ENCODE data around the gene MRPL55.

DNA sequence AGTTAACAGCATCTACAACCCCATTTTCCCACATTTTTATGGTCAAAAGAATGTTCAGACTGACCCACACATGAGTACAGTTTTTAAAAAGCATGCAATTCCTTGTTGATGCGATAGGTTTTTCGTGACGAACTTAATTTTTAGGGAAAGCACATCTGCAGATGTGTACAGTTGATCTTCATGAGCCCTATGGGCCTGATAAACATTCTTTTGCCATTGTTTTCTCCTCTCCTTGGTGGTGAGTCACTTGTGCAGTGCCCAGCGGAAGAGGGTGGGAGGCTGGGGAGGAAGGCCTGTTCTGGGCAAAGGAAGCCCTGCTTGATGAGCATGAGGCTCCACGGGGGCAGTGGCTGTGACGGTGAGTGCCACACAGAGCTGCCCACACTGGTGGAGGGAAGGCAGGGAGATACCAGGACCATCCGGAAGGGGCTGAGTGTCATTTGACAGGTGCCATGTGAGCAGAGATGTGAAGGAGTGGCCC, 21.3 kb downstream of the MRPL55 start:
- TF ChIP-seq, protein P1, sequence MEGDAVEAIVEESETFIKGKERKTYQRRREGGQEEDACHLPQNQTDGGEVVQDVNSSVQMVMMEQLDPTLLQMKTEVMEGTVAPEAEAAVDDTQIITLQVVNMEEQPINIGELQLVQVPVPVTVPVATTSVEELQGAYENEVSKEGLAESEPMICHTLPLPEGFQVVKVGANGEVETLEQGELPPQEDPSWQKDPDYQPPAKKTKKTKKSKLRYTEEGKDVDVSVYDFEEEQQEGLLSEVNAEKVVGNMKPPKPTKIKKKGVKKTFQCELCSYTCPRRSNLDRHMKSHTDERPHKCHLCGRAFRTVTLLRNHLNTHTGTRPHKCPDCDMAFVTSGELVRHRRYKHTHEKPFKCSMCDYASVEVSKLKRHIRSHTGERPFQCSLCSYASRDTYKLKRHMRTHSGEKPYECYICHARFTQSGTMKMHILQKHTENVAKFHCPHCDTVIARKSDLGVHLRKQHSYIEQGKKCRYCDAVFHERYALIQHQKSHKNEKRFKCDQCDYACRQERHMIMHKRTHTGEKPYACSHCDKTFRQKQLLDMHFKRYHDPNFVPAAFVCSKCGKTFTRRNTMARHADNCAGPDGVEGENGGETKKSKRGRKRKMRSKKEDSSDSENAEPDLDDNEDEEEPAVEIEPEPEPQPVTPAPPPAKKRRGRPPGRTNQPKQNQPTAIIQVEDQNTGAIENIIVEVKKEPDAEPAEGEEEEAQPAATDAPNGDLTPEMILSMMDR (IDR thresholded peaks at IDR 0.05), result no peak
- no peak for TF ChIP-seq EZH2 (IDR thresholded peaks at IDR 0.05)
